ENCODE data around the gene GALR2.
"Not testable (repeated sequence)": the region's sequence is repeated elsewhere in the genome, so short reads cannot be mapped to it uniquely, and the experiment has no call there.

GRCh38 chr17:76042868-76043267, 31.7 kb upstream of the GALR2 start:
- TF ChIP-seq, protein P1, sequence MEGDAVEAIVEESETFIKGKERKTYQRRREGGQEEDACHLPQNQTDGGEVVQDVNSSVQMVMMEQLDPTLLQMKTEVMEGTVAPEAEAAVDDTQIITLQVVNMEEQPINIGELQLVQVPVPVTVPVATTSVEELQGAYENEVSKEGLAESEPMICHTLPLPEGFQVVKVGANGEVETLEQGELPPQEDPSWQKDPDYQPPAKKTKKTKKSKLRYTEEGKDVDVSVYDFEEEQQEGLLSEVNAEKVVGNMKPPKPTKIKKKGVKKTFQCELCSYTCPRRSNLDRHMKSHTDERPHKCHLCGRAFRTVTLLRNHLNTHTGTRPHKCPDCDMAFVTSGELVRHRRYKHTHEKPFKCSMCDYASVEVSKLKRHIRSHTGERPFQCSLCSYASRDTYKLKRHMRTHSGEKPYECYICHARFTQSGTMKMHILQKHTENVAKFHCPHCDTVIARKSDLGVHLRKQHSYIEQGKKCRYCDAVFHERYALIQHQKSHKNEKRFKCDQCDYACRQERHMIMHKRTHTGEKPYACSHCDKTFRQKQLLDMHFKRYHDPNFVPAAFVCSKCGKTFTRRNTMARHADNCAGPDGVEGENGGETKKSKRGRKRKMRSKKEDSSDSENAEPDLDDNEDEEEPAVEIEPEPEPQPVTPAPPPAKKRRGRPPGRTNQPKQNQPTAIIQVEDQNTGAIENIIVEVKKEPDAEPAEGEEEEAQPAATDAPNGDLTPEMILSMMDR (IDR thresholded peaks at IDR 0.05; ENCODE audit: insufficient read depth, low read depth, low read length) = not testable (repeated sequence)
- TF ChIP-seq EZH2 (IDR thresholded peaks at IDR 0.05; ENCODE audit: insufficient read depth, low read length) = not testable (repeated sequence)
